Choroid plexus epithelial cell (primary cell): ENCODE data around the gene FAM167B.
A peak's percentile ranks its signal among the peaks of the same experiment; 100 is the strongest.
"Not testable (repeated sequence)": the region's sequence is repeated elsewhere in the genome, so short reads cannot be mapped to it uniquely, and the experiment has no call there.

Experiments
- DNase-seq: peaks from one replicate; pipeline ENCODE4 v3.0.0-alpha.2; 2010; ENCODE audit warnings: low read depth
- H3K4me3 ChIP-seq: 2 replicates; pipeline ENCODE4 v1.5.1; 2011; ENCODE audit warnings: low read depth, mild to moderate bottlenecking, control low read depth, low read length, moderate library complexity
- CTCF ChIP-seq: conservative IDR thresholded peaks from 2 replicates; pipeline ENCODE4 v1.5.1; 2011; ENCODE audit warnings: low read depth, mild to moderate bottlenecking, control low read depth, inconsistent platforms, low read length, moderate library complexity

The FAM167B gene

GRCh38 chr1:32276032-32276782 lies 29.2 kb downstream of the FAM167B start:
- H3K4me3 ChIP-seq, result no peak overlapping the region
- TF ChIP-seq CTCF, result no peak
- DNase-seq, result no peak

DNA sequence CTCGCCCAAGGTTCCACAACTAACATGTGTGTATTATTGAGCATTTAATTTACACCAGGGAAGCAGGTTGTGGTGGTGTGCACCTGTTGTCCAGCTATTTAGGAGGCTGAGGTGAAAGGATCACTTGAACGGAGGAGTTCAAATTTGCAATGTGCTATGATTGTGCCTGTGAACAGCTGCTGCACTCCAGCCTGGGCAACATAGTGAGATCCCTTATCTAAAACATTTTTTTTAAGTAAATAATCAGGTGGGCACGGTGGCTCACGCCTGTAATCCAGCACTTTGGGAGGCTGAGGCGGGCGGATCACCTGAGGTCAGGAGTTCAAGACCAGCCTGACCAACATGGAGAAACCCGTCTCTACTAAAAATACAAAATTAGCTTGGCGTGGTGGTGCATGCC lies 37.8 kb downstream of the FAM167B start:
- not testable (repeated sequence) for H3K4me3 ChIP-seq

DNA sequence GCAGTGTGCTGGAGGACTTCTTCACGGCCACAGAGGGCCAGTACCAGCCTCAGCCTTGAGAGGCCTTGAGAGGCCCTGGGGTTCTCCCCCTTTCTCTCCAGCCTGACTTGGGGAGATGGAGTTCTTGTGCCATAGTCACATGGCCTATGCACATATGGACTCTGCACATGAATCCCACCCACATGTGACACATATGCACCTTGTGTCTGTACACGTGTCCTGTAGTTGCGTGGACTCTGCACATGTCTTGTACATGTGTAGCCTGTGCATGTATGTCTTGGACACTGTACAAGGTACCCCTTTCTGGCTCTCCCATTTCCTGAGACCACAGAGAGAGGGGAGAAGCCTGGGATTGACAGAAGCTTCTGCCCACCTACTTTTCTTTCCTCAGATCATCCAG lies 38.6 kb downstream of the FAM167B start:
- DNase-seq, result no peak
- H3K4me3 ChIP-seq, result no peak overlapping the region
- no peak for TF ChIP-seq CTCF

More for the DNA sequence above, 37.8 kb downstream of the FAM167B start:
- DNase-seq, result not testable (repeated sequence)

- no peak for TF ChIP-seq CTCF
- DNase-seq, result no peak
- no peak overlapping the region for H3K4me3 ChIP-seq
These were observed 39.7 kb downstream of the FAM167B start for GRCh38 chr1:32286763-32287162.

DNA sequence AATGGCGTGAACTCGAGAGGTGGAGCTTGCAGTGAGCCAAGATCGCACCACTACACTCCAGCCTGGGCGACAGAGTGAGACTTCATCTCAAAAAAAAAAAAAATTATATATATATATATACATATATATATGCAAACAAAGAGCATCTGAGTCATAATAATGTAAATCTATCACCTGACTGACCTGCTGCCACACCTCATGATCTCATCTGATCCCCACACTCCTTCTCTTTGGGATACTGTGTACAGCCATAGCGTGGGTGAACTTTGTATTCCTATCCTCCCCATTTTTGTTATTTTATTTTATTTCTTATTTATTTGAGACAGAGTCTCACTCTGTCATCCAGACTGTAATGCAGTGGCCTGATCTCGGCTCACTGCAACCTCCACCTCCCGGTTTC lies 42.2 kb downstream of the FAM167B start:
- TF ChIP-seq CTCF, result no peak
- DNase-seq, result no peak
- H3K4me3 ChIP-seq, result no peak overlapping the region

- TF ChIP-seq CTCF, result no peak
- H3K4me3 ChIP-seq, result peak overlapping the region; percentile 94
- peak; percentile 18 for DNase-seq
These were observed 44.2 kb downstream of the FAM167B start for GRCh38 chr1:32291145-32291707.

GRCh38 chr1:32291708-32292538 lies 44.9 kb downstream of the FAM167B start, which contains the start of gene HDAC1:
Gene HDAC1, plus strand, starts transcription at chr1:32292083. Its CDS starts 87 bp downstream, at chr1:32292170.
- TF ChIP-seq CTCF, result no peak
- DNase-seq, result peak; percentile 96

GRCh38 chr1:32298211-32298610 lies 51.2 kb downstream of the FAM167B start:
- not testable (repeated sequence) for H3K4me3 ChIP-seq, DNase-seq

More at GRCh38 chr1:32291708-32292538, 44.9 kb downstream of the FAM167B start, which contains the start of gene HDAC1:
- H3K4me3 ChIP-seq, result peak within 1 kb of the TSS; percentile 94
